Esophagus muscularis mucosa (tissue), 4 donors: ENCODE data around the gene IL2. TPM values are rescaled to one million over a fixed set of nuclear protein-coding genes. Genes with fewer than 3 reads are reported as not detected.

Source experiments
- DNase-seq: peaks from one replicate; pipeline ENCODE4 v3.0.0-alpha.2; 2017; ENCODE audit errors: extremely low spot score
- H3K27ac ChIP-seq, 4 donors: fragments of 200-600 bp; sonication (generic); replicated peaks in 1 of 4; 1 replicate in 3 of 4; 2 replicates in 1 of 4; pipeline ENCODE4 v1.5.1; 2016 to 2019; ENCODE audit warnings: mild to moderate bottlenecking in 1 of 4
- H3K27me3 ChIP-seq, 4 donors: fragments of 200-600 bp; sonication (generic); one replicate each; pipeline versions ENCODE4 v1.5.1 to v1.6.0; 2016 to 2019
- H3K36me3 ChIP-seq, 4 donors: fragments of 200-600 bp; sonication (generic); one replicate each; pipeline ENCODE4 v1.5.1; 2016 to 2019
- H3K4me1 ChIP-seq, 4 donors: fragments of 200-600 bp; sonication (generic); one replicate each; pipeline ENCODE4 v1.5.1; 2016 to 2019
- H3K4me3 ChIP-seq, 4 donors: fragments of 200-600 bp; sonication (generic); 1 replicate in 2 of 4; 2 replicates in 2 of 4; pipeline ENCODE4 v1.5.1; 2016 to 2019; ENCODE audit warnings: mild to moderate bottlenecking in 4 of 4, moderate library complexity in 1 of 4
- H3K9me3 ChIP-seq, 4 donors: fragments of 200-600 bp; sonication (generic); 1 replicate in 3 of 4; 2 replicates in 1 of 4; pipeline ENCODE4 v1.5.1; 2016 to 2019
- CTCF ChIP-seq, 3 experiments: fragments of 200-600 bp in 2 of 3; fragments of 450-650 bp in 1 of 3; sonication (generic) in 2 of 3; IDR thresholded peaks; one replicate each; pipeline ENCODE4 v1.5.1; 2017 to 2019; ENCODE audit warnings: antibody characterized with exemption in 3 of 3, mild to moderate bottlenecking in 2 of 3, moderate library complexity in 1 of 3
- EP300 ChIP-seq: sonication (generic); formaldehyde crosslinking; IDR thresholded peaks from one replicate; pipeline ENCODE4 v1.6.1; 2017; ENCODE audit warnings: antibody characterized with exemption
- POLR2A ChIP-seq: fragments of 450-650 bp; IDR thresholded peaks from one replicate; pipeline ENCODE4 v1.6.1; 2017; ENCODE audit warnings: antibody characterized with exemption, moderate library complexity, mild to moderate bottlenecking, low read depth
- POLR2AphosphoS5 ChIP-seq, 2 donors: sonication (generic); formaldehyde crosslinking; IDR thresholded peaks; one replicate each; pipeline ENCODE4 v1.6.1; 2017; ENCODE audit warnings: antibody characterized with exemption in 2 of 2
- WGBS: methylation state at CpG from one replicate; pipeline ENCODE4 v1.1.5; 2018; 5-methylcytosine and 5-hydroxymethylcytosine counted together
- intact Hi-C: fragments of 100-400 bp; cut with DNase I; formaldehyde crosslinking; loops from one replicate; pipeline ENCODE4 v1.15.1; 2023
- total RNA-seq, 4 donors: library from RNA; depleted of rRNA; stranded (reverse); fragments of >200 nt; gene quantifications; one replicate each; pipeline versions ENCODE4 v1.1.0 to v1.2.1, GENCODE V29; 2016

The IL2 gene
- total RNA-seq, 4 donors from 2014 or later = not detected

- intact Hi-C loops = no loop called here
- no peak overlapping the region for H3K4me3 ChIP-seq
- no peaks in the 10 kb centered on the region for H3K27me3 ChIP-seq
- no peak overlapping the region for H3K27ac ChIP-seq
- peaks cover 0 to 6% (median 2%) of the 10 kb centered on the region in 4 donors for H3K9me3 ChIP-seq
- no peak for DNase-seq
- H3K4me1 ChIP-seq = no peaks in the 10 kb centered on the region
- TF ChIP-seq POLR2AphosphoS5 (IDR thresholded peaks at IDR 0.05) (no peak), POLR2A (no peak), EP300 (no peak), CTCF (IDR thresholded peaks at IDR 0.05) (no peak)
- H3K36me3 ChIP-seq = no peaks in the 10 kb centered on the region
Measured at GRCh38 chr4:122423246-122423645, 33.3 kb downstream of the IL2 start.

GRCh38 chr4:122412547-122412946, 44.0 kb downstream of the IL2 start:
- no peak for DNase-seq

GRCh38 chr4:122403861-122404260, 52.7 kb downstream of the IL2 start:
- H3K27me3 ChIP-seq = no peaks in the 10 kb centered on the region
- intact Hi-C loops = no loop called here
- TF ChIP-seq EP300 = no peak
- TF ChIP-seq CTCF (IDR thresholded peaks at IDR 0.05) = no peak
- TF ChIP-seq POLR2A = no peak
- no peak for TF ChIP-seq POLR2AphosphoS5 (IDR thresholded peaks at IDR 0.05)

More at GRCh38 chr4:122412547-122412946, 44.0 kb downstream of the IL2 start:
- no peaks in the 10 kb centered on the region for H3K4me1 ChIP-seq
- no peaks in the 10 kb centered on the region for H3K27me3 ChIP-seq
- no peak for TF ChIP-seq POLR2AphosphoS5 (IDR thresholded peaks at IDR 0.05)
- TF ChIP-seq EP300 = no peak
- TF ChIP-seq POLR2A = no peak
- no peak for TF ChIP-seq CTCF (IDR thresholded peaks at IDR 0.05)
- no peak overlapping the region for H3K27ac ChIP-seq
- H3K4me3 ChIP-seq = no peak overlapping the region
- intact Hi-C loops = no loop called here
- 31% methylated on average over 3 of the region's 3 CpGs for WGBS
- no peaks in the 10 kb centered on the region for H3K9me3 ChIP-seq
- no peaks in the 10 kb centered on the region for H3K36me3 ChIP-seq

More at GRCh38 chr4:122403861-122404260, 52.7 kb downstream of the IL2 start:
- H3K4me3 ChIP-seq = no peak overlapping the region
- no peak for DNase-seq
- H3K36me3 ChIP-seq = no peaks in the 10 kb centered on the region
- WGBS = 74% methylated on average over 3 of the region's 3 CpGs
- H3K9me3 ChIP-seq = no peaks in the 10 kb centered on the region
- no peaks in the 10 kb centered on the region for H3K4me1 ChIP-seq
- no peak overlapping the region for H3K27ac ChIP-seq

Other genes starting within 250 kb of the IL2 start
- not detected for gene ADAD1, start 77.7 kb downstream of the IL2 start, total RNA-seq
- gene IL21, start 164.3 kb upstream of the IL2 start, total RNA-seq = not detected